ENCODE measurements around the gene DCUN1D5.

Gene DCUN1D5

DNA sequence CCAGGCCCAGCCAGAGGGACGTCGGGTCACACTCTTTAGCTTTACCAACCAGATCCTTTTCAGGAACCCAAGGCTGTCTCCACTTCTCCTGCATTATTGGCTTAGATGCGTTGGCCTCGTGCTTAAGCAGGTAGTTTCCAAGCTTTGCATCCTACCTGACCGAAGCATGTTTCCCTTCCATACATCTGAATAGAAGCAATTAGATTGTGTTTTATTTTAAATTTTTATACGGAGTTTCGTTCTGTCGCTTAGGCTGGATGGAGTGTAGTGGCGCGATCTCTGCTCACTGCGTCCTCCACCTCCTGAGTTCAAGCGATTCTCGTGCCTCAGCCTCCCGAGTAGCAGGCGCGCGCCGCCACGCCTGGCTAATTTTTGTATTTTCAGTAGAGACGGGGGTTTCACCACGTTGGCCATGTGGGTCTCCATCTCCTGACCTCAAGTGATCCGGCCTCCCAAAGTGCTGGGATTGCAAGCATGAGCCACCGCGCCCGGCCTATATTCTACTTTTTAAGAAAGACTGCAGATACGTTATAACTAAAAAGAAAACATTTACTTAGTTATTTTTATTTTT is 17.9 kb upstream of the DCUN1D5 start:
- peak; percentile 13 for DNase-seq (ENCODE audit: low spot score)
- in situ Hi-C loops (cut with MboI; ENCODE audit: low sequenced_read_pairs, unreplicated experiment), result no loop called here
- no peak for TF ChIP-seq CTCF (IDR thresholded peaks at IDR 0.05; ENCODE audit: borderline replicate concordance, control extremely low read depth, extremely low read depth, insufficient read depth, missing control alignments)

- peak; percentile 91 for DNase-seq (ENCODE audit: low spot score)
- in situ Hi-C loops (cut with MboI; ENCODE audit: low sequenced_read_pairs, unreplicated experiment), result no loop called here
- peak; percentile 46 for TF ChIP-seq CTCF (IDR thresholded peaks at IDR 0.05; ENCODE audit: borderline replicate concordance, control extremely low read depth, extremely low read depth, insufficient read depth, missing control alignments)
These were observed 17.2 kb upstream of the DCUN1D5 start, which contains the start of gene DYNC2H1 for GRCh38 chr11:103108933-103109817. Gene DYNC2H1, plus strand, starts transcription at chr11:103109426. Its CDS starts 149 bp downstream, at chr11:103109575.

DNA sequence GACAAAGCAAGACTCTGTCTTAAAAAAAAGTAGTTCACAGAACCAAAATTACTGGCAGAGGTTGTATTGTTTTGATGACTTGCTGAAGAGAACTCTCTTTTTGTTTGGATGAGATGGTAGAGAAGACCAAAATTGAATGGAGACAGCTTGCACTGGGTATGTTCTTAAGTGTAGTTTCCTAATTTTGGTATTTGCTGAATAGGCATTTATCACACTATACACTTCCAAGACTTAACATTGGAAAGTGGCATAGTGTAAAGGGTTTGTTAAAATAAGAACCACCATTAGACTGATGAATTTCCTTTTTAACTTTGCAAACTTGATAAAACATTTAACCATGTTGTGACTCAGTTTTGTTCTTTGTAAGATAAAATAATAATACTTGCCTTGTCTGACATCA is 5.3 kb upstream of the DCUN1D5 start:
- in situ Hi-C loops (cut with MboI; ENCODE audit: low sequenced_read_pairs, unreplicated experiment), result no loop called here
- TF ChIP-seq CTCF (IDR thresholded peaks at IDR 0.05; ENCODE audit: borderline replicate concordance, control extremely low read depth, extremely low read depth, insufficient read depth, missing control alignments), result no peak

GRCh38 chr11:103091064-103091800 is 728 bp downstream of the DCUN1D5 start:
- in situ Hi-C loops (cut with MboI; ENCODE audit: low sequenced_read_pairs, unreplicated experiment), result no loop called here
- peak; percentile 63 for DNase-seq (ENCODE audit: low spot score)
- no peak for TF ChIP-seq CTCF (IDR thresholded peaks at IDR 0.05; ENCODE audit: borderline replicate concordance, control extremely low read depth, extremely low read depth, insufficient read depth, missing control alignments)

More for the DNA sequence above, 5.3 kb upstream of the DCUN1D5 start:
- DNase-seq (ENCODE audit: low spot score), result no peak

GRCh38 chr11:103086461-103086860 is 5.5 kb downstream of the DCUN1D5 start:
- TF ChIP-seq CTCF (IDR thresholded peaks at IDR 0.05; ENCODE audit: borderline replicate concordance, control extremely low read depth, extremely low read depth, insufficient read depth, missing control alignments), result no peak
- DNase-seq (ENCODE audit: low spot score), result no peak
- in situ Hi-C loops (cut with MboI; ENCODE audit: low sequenced_read_pairs, unreplicated experiment), result no loop called here

GRCh38 chr11:103085758-103086365 is 6.1 kb downstream of the DCUN1D5 start:
- TF ChIP-seq CTCF (IDR thresholded peaks at IDR 0.05; ENCODE audit: borderline replicate concordance, control extremely low read depth, extremely low read depth, insufficient read depth, missing control alignments), result no peak
- in situ Hi-C loops (cut with MboI; ENCODE audit: low sequenced_read_pairs, unreplicated experiment), result no loop called here
- DNase-seq (ENCODE audit: low spot score), result no peak

Measured in GM13976 (cell line).